WTC11 (cell line): ENCODE results near the gene COPS6. TPM values are rescaled to one million over a fixed set of nuclear protein-coding genes. Genes with fewer than 3 reads are reported as not detected.

Experiments
- ATAC-seq: fragments of 200-7000 bp; cut with Tn5 transposase; 2 replicates; pipeline ENCODE4 v1.10.0; 2021; ENCODE audit warnings: mild to moderate bottlenecking, moderate library complexity
- Bru-seq: library from RNA; stranded (reverse); fragments of 400-500 nt; gene quantifications from one replicate; lab custom pipeline; 2021; lab: Mats Ljungman, UMichigan
- CTCF ChIA-PET: fragments of 300-600 bp; sonication (Branson Sonifier 250); formaldehyde crosslinking; loops from one replicate; lab custom pipeline; 2021; ENCODE audit warnings: antibody characterized with exemption; lab: Charles Lee
- POLR2A ChIA-PET: fragments of 350-600 bp; sonication (Branson Sonifier 250); formaldehyde crosslinking; loops from one replicate; lab custom pipeline; 2021; ENCODE audit warnings: antibody characterized with exemption; lab: Charles Lee
- DNase-seq: peaks from one replicate; pipeline ENCODE4 v3.0.0; 2021; ENCODE audit warnings: low spot score
- H3K27ac Mint-ChIP-seq: 2 replicates; pipeline ENCODE4 v1.8.0; 2021; ENCODE audit warnings: mixed read lengths
- H3K27me3 Mint-ChIP-seq: 2 replicates; pipeline ENCODE4 v1.8.0; 2021; ENCODE audit warnings: low read depth, mild to moderate bottlenecking, moderate library complexity, mixed read lengths
- H3K36me3 Mint-ChIP-seq: 2 replicates; pipeline ENCODE4 v1.8.0; 2021; ENCODE audit warnings: mixed read lengths
- H3K4me1 Mint-ChIP-seq: 2 replicates; pipeline ENCODE4 v1.8.0; 2022; ENCODE audit warnings: mixed read lengths
- H3K4me3 Mint-ChIP-seq: 2 replicates; pipeline ENCODE4 v1.8.0; 2021; ENCODE audit warnings: mild to moderate bottlenecking, moderate library complexity, mixed read lengths
- H3K9me3 Mint-ChIP-seq: 2 replicates; pipeline ENCODE4 v1.8.0; 2021; ENCODE audit warnings: mixed read lengths
- AFF4 ChIP-seq: sonication (generic); formaldehyde crosslinking; IDR thresholded peaks from 2 replicates; pipeline ENCODE4 v1.8.1; 2023; ENCODE audit warnings: mild to moderate bottlenecking, missing genetic modification reagents, borderline replicate concordance
- CTCF ChIP-seq: fragments of 200-600 bp; IDR thresholded peaks from 2 replicates; pipeline ENCODE4 v1.8.0; 2022; ENCODE audit warnings: antibody characterized with exemption
- E2F5 ChIP-seq: sonication (generic); formaldehyde crosslinking; IDR thresholded peaks from 2 replicates; pipeline ENCODE4 v1.8.1; 2022; ENCODE audit warnings: mild to moderate bottlenecking, moderate library complexity, missing genetic modification reagents
- EMX1 ChIP-seq: fragments of 250-450 bp; sonication (Bioruptor Pico); IDR thresholded peaks from 2 replicates; pipeline ENCODE4 v1.8.0; 2021; ENCODE audit warnings: mild to moderate bottlenecking
- FOXK1 ChIP-seq: sonication (generic); formaldehyde crosslinking; IDR thresholded peaks from 2 replicates; pipeline ENCODE4 v1.8.0; 2022; ENCODE audit warnings: mild to moderate bottlenecking, moderate library complexity, missing genetic modification reagents
- HMGXB4 ChIP-seq: sonication (generic); formaldehyde crosslinking; IDR thresholded peaks from 2 replicates; pipeline ENCODE4 v1.8.1; 2023; ENCODE audit warnings: mild to moderate bottlenecking, moderate library complexity, missing genetic modification reagents
- IRF2 ChIP-seq: sonication (generic); formaldehyde crosslinking; IDR thresholded peaks from 2 replicates; pipeline ENCODE4 v1.8.0; 2022; ENCODE audit warnings: low read depth, missing genetic modification reagents, borderline replicate concordance
- JAZF1 ChIP-seq: fragments of 250-450 bp; sonication (Bioruptor Pico); IDR thresholded peaks from 2 replicates; pipeline ENCODE4 v1.9.0; 2021; ENCODE audit warnings: moderate library complexity, mild to moderate bottlenecking, inconsistent platforms
- KAT7 ChIP-seq: sonication (generic); formaldehyde crosslinking; IDR thresholded peaks from 2 replicates; pipeline ENCODE4 v1.8.1; 2023; ENCODE audit warnings: missing genetic modification reagents, mild to moderate bottlenecking, borderline replicate concordance
- MAX ChIP-seq: sonication (generic); formaldehyde crosslinking; IDR thresholded peaks from 2 replicates; pipeline ENCODE4 v1.8.0; 2022; ENCODE audit warnings: mild to moderate bottlenecking, missing genetic modification reagents
- MLX ChIP-seq: sonication (generic); formaldehyde crosslinking; IDR thresholded peaks from 2 replicates; pipeline ENCODE4 v1.8.1; 2023; ENCODE audit warnings: mild to moderate bottlenecking, missing genetic modification reagents, moderate library complexity
- MYBL2 ChIP-seq: sonication (generic); formaldehyde crosslinking; IDR thresholded peaks from 2 replicates; pipeline ENCODE4 v1.8.1; 2023; ENCODE audit warnings: mild to moderate bottlenecking, moderate library complexity, missing genetic modification reagents
- NFATC4 ChIP-seq: fragments of 250-450 bp; sonication (Bioruptor Pico); IDR thresholded peaks from 2 replicates; pipeline ENCODE4 v1.9.0; 2021; ENCODE audit warnings: mild to moderate bottlenecking
- NFYB ChIP-seq: sonication (generic); formaldehyde crosslinking; conservative IDR thresholded peaks from 2 replicates; pipeline ENCODE4 v1.8.0; 2022; ENCODE audit warnings: low read depth, missing genetic modification reagents
- NR3C1 ChIP-seq: sonication (generic); formaldehyde crosslinking; conservative IDR thresholded peaks from 2 replicates; pipeline ENCODE4 v1.8.1; 2023; ENCODE audit warnings: low read depth, mild to moderate bottlenecking, missing genetic modification reagents
- OVOL2 ChIP-seq: fragments of 250-450 bp; sonication (Bioruptor Pico); IDR thresholded peaks from 2 replicates; pipeline ENCODE4 v1.9.0; 2021; ENCODE audit warnings: mild to moderate bottlenecking, borderline replicate concordance
- TCF7 ChIP-seq: sonication (generic); formaldehyde crosslinking; IDR thresholded peaks from 2 replicates; pipeline ENCODE4 v1.8.0; 2022; ENCODE audit warnings: mild to moderate bottlenecking, low read depth, missing genetic modification reagents, moderate library complexity
- TP53 ChIP-seq: sonication (generic); formaldehyde crosslinking; IDR thresholded peaks from 2 replicates; pipeline ENCODE4 v1.8.1; 2023; ENCODE audit warnings: mild to moderate bottlenecking, missing genetic modification reagents
- ZNF138 ChIP-seq: sonication (generic); formaldehyde crosslinking; conservative IDR thresholded peaks from 2 replicates; pipeline ENCODE4 v1.8.1; 2022; ENCODE audit warnings: mild to moderate bottlenecking, moderate library complexity, missing genetic modification reagents
- ZNF317 ChIP-seq: sonication (generic); formaldehyde crosslinking; IDR thresholded peaks from 2 replicates; pipeline ENCODE4 v1.8.1; 2023; ENCODE audit warnings: low read depth, mild to moderate bottlenecking, moderate library complexity, missing genetic modification reagents, borderline replicate concordance
- ZNF416 ChIP-seq: fragments of 250-450 bp; sonication (Bioruptor Pico); IDR thresholded peaks from 2 replicates; pipeline ENCODE4 v1.9.0; 2021; ENCODE audit warnings: mild to moderate bottlenecking, inconsistent platforms
- ZNF425 ChIP-seq: fragments of 250-450 bp; sonication (Bioruptor Pico); conservative IDR thresholded peaks from 2 replicates; pipeline ENCODE4 v1.9.0; 2021; ENCODE audit warnings: mild to moderate bottlenecking
- long read RNA-seq, 3 experiments: library from RNA in 1 of 3; library from capped mRNA in 1 of 3; library from polyadenylated mRNA in 1 of 3; unstranded in 2 of 3; stranded (forward) in 1 of 3; transcript quantifications; one replicate each; pipeline ENCODE4 v2.0.0, GENCODE V29; 2021
- total RNA-seq: library from RNA; stranded (reverse); gene quantifications from 3 replicates; pipeline ENCODE4 v1.2.3, GENCODE V29; 2021

Gene COPS6
- total RNA-seq: 118 to 124 TPM (median 119 TPM) in 3 replicates
- percentile 84 among the genes with signal in this experiment for Bru-seq, nascent RNA
- long read RNA-seq, experiment 1, transcript COPS6-202 (10 exons, 1,107 nt): minor isoform, 7 of 611 reads
- long read RNA-seq, experiment 1, transcript COPS6-201 (10 exons, 1,432 nt): major isoform, 560 of 611 reads
- long read RNA-seq, experiment 1, partial matches to known transcripts: 11 of 611 reads
- long read RNA-seq, experiment 1, other reads (novel, unspliced or antisense): 31 of 611 reads
- long read RNA-seq, experiment 2, transcript COPS6-201 (10 exons, 1,432 nt): major isoform, 149 of 198 reads
- long read RNA-seq, experiment 2, transcript COPS6-202 (10 exons, 1,107 nt): minor isoform, 6 of 198 reads
- long read RNA-seq, experiment 2, partial matches to known transcripts: 23 of 198 reads
- long read RNA-seq, experiment 2, other reads (novel, unspliced or antisense): 19 of 198 reads
- long read RNA-seq, experiment 3, transcript COPS6-201 (10 exons, 1,432 nt): major isoform, 660 of 712 reads
- long read RNA-seq, experiment 3, transcript COPS6-202 (10 exons, 1,107 nt): minor isoform, 11 of 712 reads
- long read RNA-seq, experiment 3, partial matches to known transcripts: 13 of 712 reads
- long read RNA-seq, experiment 3, other reads (novel, unspliced or antisense): 25 of 712 reads

GRCh38 chr7:100088621-100089457, at the start of gene COPS6:
COPS6 (plus strand) TSS chr7:100088969; CDS start chr7:100088991, 22 bp downstream.
- CTCF ChIA-PET: interaction anchor here (1.0 to 1.4 kb wide), 2 partner anchors 13 to 44 kb away, joined by 3 read pairs; partner anchors contain the start of gene AP4M1
- Mint-ChIP-seq H3K4me3 (peak within 1 kb of the TSS; percentile 93), H3K4me1 (peaks cover 11% of the 10 kb centered on the region), H3K36me3 (peaks cover 36% of the 10 kb centered on the region), H3K9me3 (no peaks in the 10 kb centered on the region), H3K27ac (peak within 1 kb of the TSS; percentile 92), H3K27me3 (no peaks in the 10 kb centered on the region; the same call in 1 of the 2 replicates)
- POLR2A ChIA-PET: interaction anchor here (0.6 to 6.2 kb wide), 4 partner anchors 12 to 143 kb away, joined by 3 to 41 read pairs (median 4); partner anchors contain the start of genes AP4M1 and MCM7
- DNase-seq: peak; percentile 79
- ATAC-seq: peak; percentile 4
- TF ChIP-seq FOXK1: peak; percentile 89
- 0 out of 2 replicates have a peak, but pooled peaks have one; percentile 75 for TF ChIP-seq AFF4 (CRISPR knock-in tag)
- TF ChIP-seq JAZF1 (CRISPR knock-in tag): no peak
- TF ChIP-seq NR3C1 (CRISPR knock-in tag): no peak
- TF ChIP-seq ZNF317 (CRISPR knock-in tag): 0 out of 2 replicates have a peak, but pooled peaks have one; percentile 37
- TF ChIP-seq KAT7: peak; percentile 50; the same call in 1 of the 2 replicates
- no peak for TF ChIP-seq NFATC4
- TF ChIP-seq CTCF: no peak
- TF ChIP-seq HMGXB4 (CRISPR knock-in tag): peak; percentile 88; the same call in 1 of the 2 replicates
- TF ChIP-seq ZNF138 (CRISPR knock-in tag): no peak
- TF ChIP-seq ZNF416: no peak
- peak; percentile 83 for TF ChIP-seq MYBL2
- peak; percentile 92 for TF ChIP-seq E2F5
- TF ChIP-seq ZNF425 (CRISPR knock-in tag): no peak
- TF ChIP-seq TCF7 (CRISPR knock-in tag): no peak
- TF ChIP-seq OVOL2 (CRISPR knock-in tag): no peak
- TF ChIP-seq MLX (CRISPR knock-in tag): no peak
- TF ChIP-seq MAX (CRISPR knock-in tag): peak; percentile 95; the same call in 1 of the 2 replicates
- no peak for TF ChIP-seq EMX1 (CRISPR knock-in tag)
- TF ChIP-seq IRF2 (CRISPR knock-in tag): no peak
- TF ChIP-seq NFYB (CRISPR knock-in tag): 0 out of 2 replicates have a peak, but pooled peaks have one; percentile 19
- TF ChIP-seq TP53 (CRISPR knock-in tag): 0 out of 2 replicates have a peak, but pooled peaks have one; percentile 75
